WTC11 (cell line): ENCODE measurements around the gene CD96. TPM values are rescaled to one million over a fixed set of nuclear protein-coding genes. Genes with fewer than 3 reads are reported as not detected.

ENCODE experiments used
- ATAC-seq: fragments of 200-7000 bp; cut with Tn5 transposase; 2 replicates; pipeline ENCODE4 v1.10.0; 2021; ENCODE audit warnings: mild to moderate bottlenecking, moderate library complexity
- CTCF ChIA-PET: fragments of 300-600 bp; sonication (Branson Sonifier 250); formaldehyde crosslinking; loops from one replicate; lab custom pipeline; 2021; ENCODE audit warnings: antibody characterized with exemption; lab: Charles Lee
- POLR2A ChIA-PET: fragments of 350-600 bp; sonication (Branson Sonifier 250); formaldehyde crosslinking; loops from one replicate; lab custom pipeline; 2021; ENCODE audit warnings: antibody characterized with exemption; lab: Charles Lee
- DNase-seq: peaks from one replicate; pipeline ENCODE4 v3.0.0; 2021; ENCODE audit warnings: low spot score
- H3K27ac Mint-ChIP-seq: 2 replicates; pipeline ENCODE4 v1.8.0; 2021; ENCODE audit warnings: mixed read lengths
- H3K27me3 Mint-ChIP-seq: 2 replicates; pipeline ENCODE4 v1.8.0; 2021; ENCODE audit warnings: low read depth, mild to moderate bottlenecking, moderate library complexity, mixed read lengths
- H3K36me3 Mint-ChIP-seq: 2 replicates; pipeline ENCODE4 v1.8.0; 2021; ENCODE audit warnings: mixed read lengths
- H3K4me1 Mint-ChIP-seq: 2 replicates; pipeline ENCODE4 v1.8.0; 2022; ENCODE audit warnings: mixed read lengths
- H3K4me3 Mint-ChIP-seq: 2 replicates; pipeline ENCODE4 v1.8.0; 2021; ENCODE audit warnings: mild to moderate bottlenecking, moderate library complexity, mixed read lengths
- H3K9me3 Mint-ChIP-seq: 2 replicates; pipeline ENCODE4 v1.8.0; 2021; ENCODE audit warnings: mixed read lengths
- ATF1 ChIP-seq: sonication (generic); formaldehyde crosslinking; IDR thresholded peaks from 2 replicates; pipeline ENCODE4 v1.8.1; 2023; ENCODE audit warnings: mild to moderate bottlenecking, moderate library complexity, missing genetic modification reagents
- ATF2 ChIP-seq: sonication (generic); formaldehyde crosslinking; IDR thresholded peaks from 2 replicates; pipeline ENCODE4 v1.8.1; 2022; ENCODE audit warnings: low read depth, missing genetic modification reagents, borderline replicate concordance
- CBFB ChIP-seq: sonication (generic); formaldehyde crosslinking; IDR thresholded peaks from 2 replicates; pipeline ENCODE4 v1.8.1; 2022; ENCODE audit warnings: mild to moderate bottlenecking, low read depth, missing genetic modification reagents
- CREM ChIP-seq: sonication (generic); formaldehyde crosslinking; IDR thresholded peaks from 2 replicates; pipeline ENCODE4 v1.8.1; 2022; ENCODE audit warnings: mild to moderate bottlenecking, missing genetic modification reagents, moderate library complexity
- ETV6 ChIP-seq: sonication (generic); formaldehyde crosslinking; IDR thresholded peaks from 2 replicates; pipeline ENCODE4 v1.8.1; 2022; ENCODE audit warnings: mild to moderate bottlenecking, missing genetic modification reagents
- FOXP1 ChIP-seq: sonication (generic); formaldehyde crosslinking; IDR thresholded peaks from 2 replicates; pipeline ENCODE4 v1.8.0; 2022; ENCODE audit warnings: missing genetic modification reagents, mild to moderate bottlenecking, moderate library complexity, borderline replicate concordance
- HMGA2 ChIP-seq: fragments of 250-450 bp; sonication (Bioruptor Pico); IDR thresholded peaks from 2 replicates; pipeline ENCODE4 v1.4.0; 2021; ENCODE audit warnings: mild to moderate bottlenecking, moderate library complexity
- JUN ChIP-seq: sonication (generic); formaldehyde crosslinking; IDR thresholded peaks from 2 replicates; pipeline ENCODE4 v1.8.0; 2023; ENCODE audit warnings: mild to moderate bottlenecking, missing genetic modification reagents
- MXD4 ChIP-seq: fragments of 250-450 bp; sonication (Bioruptor Pico); IDR thresholded peaks from 2 replicates; pipeline ENCODE4 v1.8.0; 2021; ENCODE audit warnings: mild to moderate bottlenecking, moderate library complexity, borderline replicate concordance
- NR1H2 ChIP-seq: sonication (generic); formaldehyde crosslinking; IDR thresholded peaks from 2 replicates; pipeline ENCODE4 v1.9.0; 2021; ENCODE audit warnings: mild to moderate bottlenecking, moderate library complexity, missing genetic modification reagents
- OVOL2 ChIP-seq: fragments of 250-450 bp; sonication (Bioruptor Pico); IDR thresholded peaks from 2 replicates; pipeline ENCODE4 v1.9.0; 2021; ENCODE audit warnings: mild to moderate bottlenecking, borderline replicate concordance
- RELA ChIP-seq: sonication (generic); formaldehyde crosslinking; IDR thresholded peaks from 2 replicates; pipeline ENCODE4 v1.8.1; 2022; ENCODE audit warnings: missing genetic modification reagents, mild to moderate bottlenecking, borderline replicate concordance
- RORB ChIP-seq: fragments of 250-450 bp; sonication (Bioruptor Pico); IDR thresholded peaks from 2 replicates; pipeline ENCODE4 v1.9.0; 2021; ENCODE audit warnings: mild to moderate bottlenecking
- SMAD3 ChIP-seq: sonication (generic); formaldehyde crosslinking; IDR thresholded peaks from 2 replicates; pipeline ENCODE4 v1.8.0; 2022; ENCODE audit warnings: missing genetic modification reagents, mild to moderate bottlenecking, borderline replicate concordance
- SOX15 ChIP-seq: fragments of 250-450 bp; sonication (Bioruptor Pico); IDR thresholded peaks from 2 replicates; pipeline ENCODE4 v1.9.0; 2021; ENCODE audit warnings: mild to moderate bottlenecking
- SP1 ChIP-seq: sonication (generic); formaldehyde crosslinking; conservative IDR thresholded peaks from 2 replicates; pipeline ENCODE4 v1.8.1; 2022; ENCODE audit warnings: missing genetic modification reagents
- TP53 ChIP-seq: sonication (generic); formaldehyde crosslinking; IDR thresholded peaks from 2 replicates; pipeline ENCODE4 v1.8.1; 2023; ENCODE audit warnings: mild to moderate bottlenecking, missing genetic modification reagents
- USF1 ChIP-seq: sonication (generic); formaldehyde crosslinking; IDR thresholded peaks from 2 replicates; pipeline ENCODE4 v1.8.0; 2022; ENCODE audit warnings: mild to moderate bottlenecking, missing genetic modification reagents
- ZNF121 ChIP-seq: sonication (generic); formaldehyde crosslinking; IDR thresholded peaks from 2 replicates; pipeline ENCODE4 v1.8.0; 2023; ENCODE audit warnings: missing genetic modification reagents
- ZNF138 ChIP-seq: sonication (generic); formaldehyde crosslinking; conservative IDR thresholded peaks from 2 replicates; pipeline ENCODE4 v1.8.1; 2022; ENCODE audit warnings: mild to moderate bottlenecking, moderate library complexity, missing genetic modification reagents
- ZNF281 ChIP-seq: sonication (generic); formaldehyde crosslinking; IDR thresholded peaks from 2 replicates; pipeline ENCODE4 v1.8.0; 2023; ENCODE audit warnings: mild to moderate bottlenecking, missing genetic modification reagents
- ZNF396 ChIP-seq: fragments of 250-450 bp; sonication (Bioruptor Pico); IDR thresholded peaks from 2 replicates; pipeline ENCODE4 v1.8.0; 2021; ENCODE audit warnings: mild to moderate bottlenecking, moderate library complexity, borderline replicate concordance
- ZNF416 ChIP-seq: fragments of 250-450 bp; sonication (Bioruptor Pico); IDR thresholded peaks from 2 replicates; pipeline ENCODE4 v1.9.0; 2021; ENCODE audit warnings: mild to moderate bottlenecking, inconsistent platforms
- ZNF512 ChIP-seq: sonication (generic); formaldehyde crosslinking; IDR thresholded peaks from 2 replicates; pipeline ENCODE4 v1.8.1; 2022; ENCODE audit warnings: missing genetic modification reagents, borderline replicate concordance
- ZNF671 ChIP-seq: fragments of 250-450 bp; sonication (Bioruptor Pico); IDR thresholded peaks from 2 replicates; pipeline ENCODE4 v1.8.0; 2021; ENCODE audit warnings: mild to moderate bottlenecking
- ZSCAN18 ChIP-seq: fragments of 250-450 bp; sonication (Bioruptor Pico); IDR thresholded peaks from 2 replicates; pipeline ENCODE4 v2.1.2; 2022; ENCODE audit warnings: mild to moderate bottlenecking, moderate library complexity
- total RNA-seq: library from RNA; stranded (reverse); gene quantifications from 3 replicates; pipeline ENCODE4 v1.2.3, GENCODE V29; 2021

The CD96 gene
- total RNA-seq, 1 experiment from 2014 or later = 0.33 TPM

- no peak for DNase-seq
- POLR2A ChIA-PET = no interaction called here
- ATAC-seq = no peak
- Mint-ChIP-seq H3K27ac (no peak overlapping the region), H3K4me1 (no peaks in the 10 kb centered on the region), H3K36me3 (peaks cover 13% of the 10 kb centered on the region), H3K9me3 (peaks cover 16% of the 10 kb centered on the region), H3K27me3 (no peaks in the 10 kb centered on the region; the same call in 1 of the 2 replicates), H3K4me3 (no peak overlapping the region)
- CTCF ChIA-PET = interaction anchor here (0.9 to 2.1 kb wide), 8 partner anchors 10 to 434 kb away, joined by 3 to 19 read pairs (median 9); partner anchors contain the start of gene ABHD10
- TF ChIP-seq CREM (CRISPR knock-in tag) (no peak), ZNF121 (CRISPR knock-in tag) (no peak), OVOL2 (no peak), HMGA2 (CRISPR knock-in tag) (no peak), ATF1 (CRISPR knock-in tag) (no peak), ZNF396 (CRISPR knock-in tag) (no peak), ZNF281 (no peak), ZNF512 (CRISPR knock-in tag) (no peak), USF1 (CRISPR knock-in tag) (no peak), ETV6 (CRISPR knock-in tag) (no peak), ZNF416 (no peak), SOX15 (CRISPR knock-in tag) (no peak), FOXP1 (no peak), ATF2 (no peak), ZNF138 (CRISPR knock-in tag) (no peak), JUN (CRISPR knock-in tag) (no peak), RORB (CRISPR knock-in tag) (no peak), SMAD3 (CRISPR knock-in tag) (no peak)
Observed at GRCh38 chr3:111578867-111579266, 36.9 kb downstream of the CD96 start.

GRCh38 chr3:111579495-111579894 is 37.5 kb downstream of the CD96 start:
- ChIA-PET CTCF (interaction anchor here (2.1 kb wide), 1 partner anchor 112 kb away, joined by 19 read pairs; no protein-coding TSS in a partner anchor), POLR2A (no interaction called here)
- Mint-ChIP-seq H3K9me3 (peaks cover 22% of the 10 kb centered on the region), H3K4me1 (no peaks in the 10 kb centered on the region), H3K27me3 (no peaks in the 10 kb centered on the region; the same call in 1 of the 2 replicates), H3K4me3 (no peak overlapping the region), H3K36me3 (peaks cover 17% of the 10 kb centered on the region), H3K27ac (no peak overlapping the region)
- ATAC-seq (no peak), DNase-seq (no peak)
- no peak for TF ChIP-seq USF1 (CRISPR knock-in tag)
- TF ChIP-seq TP53 (CRISPR knock-in tag) = no peak
- no peak for TF ChIP-seq ZNF512 (CRISPR knock-in tag)
- TF ChIP-seq ATF1 (CRISPR knock-in tag) = no peak
- TF ChIP-seq JUN (CRISPR knock-in tag) = no peak
- TF ChIP-seq MXD4 = no peak
- TF ChIP-seq ZNF138 (CRISPR knock-in tag) = no peak
- TF ChIP-seq NR1H2 (CRISPR knock-in tag) = no peak
- no peak for TF ChIP-seq ZSCAN18 (CRISPR knock-in tag)
- no peak for TF ChIP-seq SP1 (CRISPR knock-in tag)
- TF ChIP-seq RELA (CRISPR knock-in tag) = no peak
- TF ChIP-seq CBFB (CRISPR knock-in tag) = no peak
- TF ChIP-seq ZNF671 = no peak
